GM10847 (cell line): ENCODE data around the gene CDH12.

Experiments used
- POLR2A ChIP-seq: IDR thresholded peaks from 2 replicates; pipeline ENCODE4 v1.6.1; 2011; ENCODE audit not compliant: insufficient read length; ENCODE audit errors: extremely low read depth

Gene CDH12

GRCh38 chr5:21791304-21791703 is 1061.8 kb downstream of the CDH12 start:
- TF ChIP-seq POLR2A, result no peak

- no peak for TF ChIP-seq POLR2A
Observed at GRCh38 chr5:21784487-21784886, 1068.7 kb downstream of the CDH12 start.

GRCh38 chr5:21783074-21783679 is 1070.0 kb downstream of the CDH12 start:
- no peak for TF ChIP-seq POLR2A

DNA sequence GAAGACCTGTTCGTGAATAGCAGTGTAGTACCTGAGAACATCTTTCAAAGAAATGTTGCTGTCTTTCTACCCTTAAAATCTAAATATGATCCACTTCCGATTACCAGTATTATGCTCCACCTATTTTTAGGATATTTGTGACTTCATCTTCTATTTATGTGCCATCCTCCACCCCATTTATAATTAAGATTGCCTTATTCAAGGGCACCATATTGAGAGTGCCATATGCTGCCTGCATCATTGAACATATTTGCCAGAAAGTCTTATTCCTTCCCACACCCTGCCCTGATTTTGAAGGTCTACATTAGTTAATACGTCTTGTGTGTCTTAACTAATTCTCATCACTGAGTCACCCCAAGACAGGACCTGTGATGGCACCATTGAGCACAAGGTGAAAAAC is 1076.7 kb downstream of the CDH12 start:
- no peak for TF ChIP-seq POLR2A

GRCh38 chr5:21774801-21775200 is 1078.3 kb downstream of the CDH12 start:
- TF ChIP-seq POLR2A, result no peak

- TF ChIP-seq POLR2A, result no peak
Observed at GRCh38 chr5:21774281-21774680, 1078.9 kb downstream of the CDH12 start.

- TF ChIP-seq POLR2A, result no peak
Observed at GRCh38 chr5:21773456-21773855, 1079.7 kb downstream of the CDH12 start.

DNA sequence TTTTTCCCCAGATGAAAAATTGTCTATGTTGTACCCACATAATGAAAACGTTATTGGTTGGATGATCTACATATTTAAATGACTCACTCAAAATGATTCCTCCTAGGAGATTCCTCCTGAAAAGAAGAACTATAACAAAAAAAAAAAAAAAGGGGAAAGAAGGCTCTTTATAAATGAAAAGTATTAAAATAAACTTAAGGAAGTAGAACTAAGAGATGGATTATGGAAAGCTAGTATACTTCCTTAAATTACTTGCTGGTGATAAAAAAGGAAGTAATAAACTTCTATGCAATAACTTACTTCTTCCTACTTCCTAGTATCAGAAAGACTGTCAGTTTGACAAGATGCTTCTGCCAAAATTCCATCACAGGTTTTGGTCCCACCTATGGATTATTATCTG is 1087.7 kb downstream of the CDH12 start:
- TF ChIP-seq POLR2A, result no peak

DNA sequence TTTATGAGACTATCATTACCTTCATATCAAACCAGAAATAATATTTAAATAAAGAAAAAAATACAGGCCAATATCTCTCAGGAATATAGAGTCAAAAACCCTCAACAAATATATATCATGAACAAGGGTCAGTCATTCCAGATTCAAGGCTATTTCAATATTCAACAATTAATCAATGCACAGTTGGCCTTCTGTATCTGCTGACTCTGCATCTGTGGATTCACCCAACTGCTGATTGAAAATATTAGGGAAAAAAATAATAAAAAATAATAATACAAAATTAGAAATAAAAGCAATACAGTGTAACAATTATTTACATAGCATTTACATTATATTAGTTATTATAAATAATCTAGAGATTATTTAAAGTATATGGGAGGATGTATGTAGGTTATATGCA is 1114.0 kb downstream of the CDH12 start:
- no peak for TF ChIP-seq POLR2A

GRCh38 chr5:21723500-21723899 is 1129.6 kb downstream of the CDH12 start:
- no peak for TF ChIP-seq POLR2A

DNA sequence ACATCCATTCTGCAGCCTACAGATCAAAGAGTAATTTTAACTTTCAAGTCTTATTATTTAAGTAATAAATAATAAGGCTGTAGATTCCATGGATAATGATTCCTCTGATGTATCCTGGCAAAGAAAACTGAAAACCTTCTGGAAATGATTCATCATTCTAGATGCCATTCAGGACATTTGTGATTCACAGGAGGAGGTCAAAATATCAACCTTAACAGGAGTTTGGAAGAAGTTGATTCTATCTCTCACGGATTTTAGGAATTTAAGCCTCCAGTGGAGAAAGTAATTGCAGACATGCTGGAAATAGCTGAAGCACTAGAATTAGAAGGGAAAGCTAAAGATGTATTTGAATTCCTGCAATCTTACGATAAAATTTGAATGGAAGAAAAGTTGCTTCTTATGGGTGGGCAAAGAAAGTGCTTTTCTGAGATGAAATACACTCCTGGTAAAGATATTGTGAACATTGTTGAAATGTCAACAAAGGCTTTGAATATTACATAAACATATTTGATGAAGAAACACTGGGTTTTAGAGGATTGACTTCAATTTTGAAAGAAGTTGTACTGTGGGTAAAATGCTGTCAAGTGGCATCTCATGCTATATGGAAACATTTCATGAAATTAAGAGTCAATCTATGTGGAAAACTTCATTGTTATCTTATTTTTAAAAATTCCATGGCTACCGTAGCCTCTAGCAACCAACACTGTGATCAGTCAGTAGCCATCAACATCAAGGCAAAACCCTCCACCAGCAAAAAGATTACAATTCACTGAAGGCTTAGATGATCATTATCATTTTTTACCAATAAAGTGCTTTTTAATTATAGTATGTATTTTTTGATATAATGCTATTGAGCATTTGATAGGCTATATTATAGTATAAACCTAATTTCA is 1141.0 kb downstream of the CDH12 start:
- TF ChIP-seq POLR2A, result no peak

DNA sequence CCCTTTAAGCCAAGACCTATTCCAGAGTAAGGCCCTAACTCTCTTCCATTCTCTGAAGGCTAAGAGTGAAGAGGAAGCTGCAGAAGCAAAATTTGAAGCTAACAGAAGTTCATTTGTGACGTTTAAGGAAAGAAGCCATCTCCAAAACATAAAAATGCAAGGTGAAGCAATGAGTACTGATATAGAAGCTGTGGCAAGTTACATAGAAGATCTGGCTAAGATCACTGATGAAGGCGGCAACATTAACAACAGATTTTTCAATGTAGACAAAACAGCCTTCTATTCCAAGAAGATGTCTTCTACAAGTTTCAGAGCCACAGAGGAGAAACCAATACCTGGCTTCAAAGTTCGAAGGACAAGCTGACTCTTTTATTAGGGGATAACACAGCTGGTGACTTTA is 1143.4 kb downstream of the CDH12 start:
- TF ChIP-seq POLR2A, result no peak

- no peak for TF ChIP-seq POLR2A
Observed at GRCh38 chr5:21704974-21705668, 1148.0 kb downstream of the CDH12 start.

DNA sequence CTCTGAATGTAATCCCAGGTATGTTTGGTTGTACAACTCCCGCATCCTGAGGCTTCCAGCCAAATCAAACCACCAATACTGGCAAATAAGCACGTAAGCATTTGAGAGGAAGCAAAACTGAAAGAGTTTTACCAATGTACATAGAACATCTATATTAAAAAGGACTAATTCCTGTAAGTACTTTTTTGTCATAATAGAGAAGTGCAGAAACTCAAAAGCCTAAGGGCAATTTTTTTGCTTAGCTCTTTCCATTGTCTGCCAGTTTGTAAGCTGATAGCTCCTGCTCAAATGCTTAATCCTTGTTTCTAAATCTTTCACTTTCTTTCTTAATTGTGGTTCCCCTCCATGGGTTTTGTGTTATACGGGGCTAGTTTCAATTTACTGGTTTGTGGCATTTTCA is 1151.8 kb downstream of the CDH12 start:
- TF ChIP-seq POLR2A, result no peak
